AG04450 (cell line): ENCODE data around the gene UGT2A3. TPM values are rescaled to one million over a fixed set of nuclear protein-coding genes. Genes with fewer than 3 reads are reported as not detected.
"Not testable (repeated sequence)": the region's sequence is repeated elsewhere in the genome, so short reads cannot be mapped to it uniquely, and the experiment has no call there.

ENCODE experiments used
- CTCF ChIA-PET: fragments of 300-600, 350-600 bp; formaldehyde crosslinking; extraction: SDS; loops from one replicate; lab custom pipeline; 2022; ENCODE audit warnings: antibody characterized with exemption, inconsistent platforms; lab: Charles Lee
- POLR2A ChIA-PET: fragments of 350-600 bp; formaldehyde crosslinking; extraction: SDS; loops from one replicate; lab custom pipeline; 2021; ENCODE audit warnings: antibody characterized with exemption, inconsistent platforms; lab: Yijun Ruan, JAX
- DNase-seq: peaks from one replicate; pipeline ENCODE4 v3.0.0-alpha.2; 2011; ENCODE audit warnings: low read depth, low spot score
- H3K27ac ChIP-seq: one replicate; pipeline ENCODE4 v1.5.1; 2012; ENCODE audit warnings: low read depth, low read length, control low read depth
- H3K27me3 ChIP-seq: one replicate; pipeline ENCODE4 v1.6.0; 2012; ENCODE audit warnings: low read length; ENCODE audit not compliant: control insufficient read depth, insufficient read depth
- H3K4me3 ChIP-seq: 2 replicates; pipeline ENCODE4 v1.5.1; 2011; ENCODE audit warnings: mild to moderate bottlenecking, low read depth, low read length, control low read depth
- H3K9me3 ChIP-seq: 2 replicates; pipeline ENCODE4 v1.5.1; 2012; ENCODE audit warnings: low read length; ENCODE audit not compliant: control insufficient read depth, insufficient read depth
- polyA plus RNA-seq: library from polyadenylated mRNA; depleted of rRNA; stranded (reverse); fragments of >200 nt; gene quantifications from 2 replicates; pipeline ENCODE4 v1.2.3, GENCODE V29; 2011
- TF ChIP-seq, protein P1 (sequence below): IDR thresholded peaks from 2 replicates; pipeline ENCODE4 v1.5.1; 2011; ENCODE audit warnings: low read depth, low read length, control low read depth, inconsistent platforms

The UGT2A3 gene
- polyA plus RNA-seq, 1 experiment: not detected

DNA sequence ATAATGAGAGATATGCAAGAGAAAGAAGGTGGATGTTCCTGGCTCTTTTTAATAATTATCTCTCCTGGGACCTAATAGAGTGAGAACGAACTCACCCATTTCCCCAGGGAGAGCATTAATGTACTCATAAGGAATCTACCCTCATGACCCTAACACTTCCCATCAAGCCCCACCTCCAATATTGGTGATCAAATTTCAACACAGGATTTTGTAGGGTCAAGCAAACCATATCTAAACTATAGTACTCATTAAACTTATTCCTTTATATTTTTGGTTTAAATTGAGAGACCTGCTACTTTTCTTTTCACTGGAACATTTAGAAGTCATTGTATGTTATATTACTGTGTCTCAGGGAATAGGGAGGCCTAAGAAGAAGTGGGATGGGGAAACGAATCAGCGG is 2.6 kb downstream of the UGT2A3 start:
- DNase-seq: no peak
- Histone ChIP-seq H3K27ac (no peak overlapping the region), H3K4me3 (no peak overlapping the region), H3K27me3 (no peaks in the 10 kb centered on the region), H3K9me3 (no peaks in the 10 kb centered on the region)
- TF ChIP-seq, protein P1, sequence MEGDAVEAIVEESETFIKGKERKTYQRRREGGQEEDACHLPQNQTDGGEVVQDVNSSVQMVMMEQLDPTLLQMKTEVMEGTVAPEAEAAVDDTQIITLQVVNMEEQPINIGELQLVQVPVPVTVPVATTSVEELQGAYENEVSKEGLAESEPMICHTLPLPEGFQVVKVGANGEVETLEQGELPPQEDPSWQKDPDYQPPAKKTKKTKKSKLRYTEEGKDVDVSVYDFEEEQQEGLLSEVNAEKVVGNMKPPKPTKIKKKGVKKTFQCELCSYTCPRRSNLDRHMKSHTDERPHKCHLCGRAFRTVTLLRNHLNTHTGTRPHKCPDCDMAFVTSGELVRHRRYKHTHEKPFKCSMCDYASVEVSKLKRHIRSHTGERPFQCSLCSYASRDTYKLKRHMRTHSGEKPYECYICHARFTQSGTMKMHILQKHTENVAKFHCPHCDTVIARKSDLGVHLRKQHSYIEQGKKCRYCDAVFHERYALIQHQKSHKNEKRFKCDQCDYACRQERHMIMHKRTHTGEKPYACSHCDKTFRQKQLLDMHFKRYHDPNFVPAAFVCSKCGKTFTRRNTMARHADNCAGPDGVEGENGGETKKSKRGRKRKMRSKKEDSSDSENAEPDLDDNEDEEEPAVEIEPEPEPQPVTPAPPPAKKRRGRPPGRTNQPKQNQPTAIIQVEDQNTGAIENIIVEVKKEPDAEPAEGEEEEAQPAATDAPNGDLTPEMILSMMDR: no peak
- ChIA-PET CTCF (interaction anchor here (0.6 kb wide), 1 partner anchor 141 kb away, joined by 8 read pairs; no protein-coding TSS in a partner anchor), POLR2A (no interaction called here)

DNA sequence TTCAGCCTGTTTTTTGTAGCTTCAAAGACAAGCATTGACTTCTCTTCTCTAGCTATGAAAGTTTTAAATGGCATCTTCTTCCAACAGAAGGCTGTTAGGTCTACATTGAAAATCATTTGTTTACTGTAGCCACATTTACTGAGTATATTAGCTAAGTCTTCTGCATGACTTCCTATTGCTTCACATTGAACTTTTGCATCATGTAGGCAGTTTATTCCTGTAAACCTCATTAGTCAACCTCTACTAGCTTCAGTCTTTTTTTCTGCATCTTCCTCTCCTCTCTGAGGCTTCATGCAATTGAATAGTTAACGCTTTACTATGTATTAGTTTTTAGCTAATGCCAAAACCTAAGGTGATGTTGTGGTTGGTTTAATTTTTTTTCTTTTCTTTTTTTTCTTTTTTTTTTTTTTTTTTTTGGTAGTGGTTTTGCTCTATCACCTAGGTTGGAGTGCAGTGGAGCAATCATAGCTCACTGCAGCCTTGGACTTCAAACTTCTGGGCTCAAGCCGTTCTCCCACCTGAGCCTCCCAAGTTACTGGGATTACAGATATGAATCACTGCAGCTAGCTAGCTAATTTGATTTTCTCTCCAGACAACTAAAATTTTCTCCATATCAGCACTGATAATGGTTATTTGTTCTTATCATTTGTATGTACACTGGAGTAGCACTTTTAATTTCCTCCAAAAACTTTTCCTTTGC is 3.4 kb downstream of the UGT2A3 start:
- Histone ChIP-seq H3K4me3 (no peak overlapping the region), H3K27me3 (no peaks in the 10 kb centered on the region), H3K9me3 (no peaks in the 10 kb centered on the region), H3K27ac (no peak overlapping the region)
- POLR2A ChIA-PET: no interaction called here
- CTCF ChIA-PET: interaction anchor here (0.6 to 1.1 kb wide), 2 partner anchors 140 to 208 kb away, joined by 4 to 8 read pairs; no protein-coding TSS in a partner anchor
- DNase-seq: no peak
- TF ChIP-seq, protein P1: no peak

DNA sequence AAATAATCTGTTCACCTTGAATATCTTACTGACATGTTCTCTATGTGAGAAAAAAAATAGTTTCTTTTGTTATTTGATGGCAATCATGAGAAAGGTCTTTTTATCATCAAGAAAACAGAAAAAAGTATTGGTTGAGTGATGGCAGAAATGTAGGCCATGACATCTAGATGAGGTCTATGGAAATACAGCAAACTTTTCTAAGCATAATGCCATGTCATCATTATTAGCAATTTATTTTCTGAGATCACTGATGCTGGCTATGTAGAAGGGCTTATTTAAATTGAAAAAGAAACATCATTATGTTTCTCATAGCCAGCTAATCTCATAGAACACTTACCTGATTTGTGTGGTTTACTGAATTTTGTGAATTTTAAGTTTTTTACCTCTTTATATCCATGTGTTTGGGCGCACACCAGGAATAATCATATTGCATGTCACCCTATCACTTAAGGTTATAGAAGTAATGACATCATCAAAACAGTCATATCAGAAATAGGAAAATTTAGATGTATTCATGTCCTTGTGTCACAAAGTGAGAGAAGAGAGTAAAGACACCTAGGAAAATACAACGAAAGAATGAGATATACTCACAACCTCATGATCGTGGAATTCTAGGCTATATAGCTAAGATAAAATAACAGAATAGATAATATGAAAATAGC is 22.4 kb downstream of the UGT2A3 start:
- TF ChIP-seq, protein P1: no peak
- Histone ChIP-seq H3K27ac (no peak overlapping the region), H3K4me3 (no peak overlapping the region), H3K27me3 (no peaks in the 10 kb centered on the region), H3K9me3 (no peaks in the 10 kb centered on the region)
- CTCF ChIA-PET: no interaction called here
- DNase-seq: no peak
- POLR2A ChIA-PET: no interaction called here

DNA sequence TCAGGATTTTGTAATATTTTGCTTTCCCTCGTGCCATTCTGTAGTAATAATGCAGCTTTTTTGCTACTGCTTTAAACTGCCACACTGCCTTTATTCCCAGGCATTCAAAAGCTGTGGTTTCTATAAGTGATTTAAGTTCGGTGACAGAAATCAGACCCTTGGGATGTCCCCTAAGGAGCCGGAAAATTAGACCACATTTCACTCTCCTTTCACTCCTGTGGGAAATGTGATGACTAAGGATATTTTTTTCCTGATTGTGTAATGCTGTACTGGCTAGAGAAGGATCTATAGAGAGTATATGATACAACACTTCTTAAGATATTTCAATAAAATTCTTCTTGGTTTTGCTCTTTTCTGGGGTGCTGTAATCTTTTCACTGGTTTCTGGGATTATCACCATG is 24.4 kb downstream of the UGT2A3 start:
- Histone ChIP-seq H3K9me3 (no peaks in the 10 kb centered on the region), H3K27ac (no peak overlapping the region), H3K27me3 (no peaks in the 10 kb centered on the region), H3K4me3 (no peak overlapping the region)
- POLR2A ChIA-PET: no interaction called here
- TF ChIP-seq, protein P1: no peak
- CTCF ChIA-PET: no interaction called here
- DNase-seq: no peak

DNA sequence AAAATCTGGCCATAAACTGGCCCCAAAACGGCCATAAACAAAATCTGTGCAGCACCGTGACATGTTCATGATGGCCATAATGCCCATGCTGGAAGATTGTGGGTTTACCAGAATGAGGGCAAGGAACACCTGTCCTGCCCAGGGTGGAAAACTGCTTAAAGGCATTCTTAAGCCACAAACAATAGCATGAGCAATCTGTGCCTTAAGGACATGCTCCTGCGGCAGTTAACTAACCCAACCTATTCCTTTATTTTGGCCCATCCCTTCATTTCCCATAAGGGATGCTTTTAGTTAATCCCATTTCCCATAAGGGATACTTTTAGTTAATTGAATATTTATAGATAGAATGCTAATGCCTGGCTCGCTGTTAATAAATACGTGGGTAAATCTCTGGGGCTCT is 29.4 kb downstream of the UGT2A3 start:
- CTCF ChIA-PET, H3K9me3 ChIP-seq, DNase-seq, H3K27ac ChIP-seq, H3K4me3 ChIP-seq, H3K27me3 ChIP-seq, POLR2A ChIA-PET: not testable (repeated sequence)
